ENCODE measurements around the gene EXOC4. TPM values are rescaled to one million over a fixed set of nuclear protein-coding genes. Genes with fewer than 3 reads are reported as not detected.

Gene EXOC4
- total RNA-seq, 4 donors from 2014 or later: 60.0 to 187 (median 80.1) TPM

DNA sequence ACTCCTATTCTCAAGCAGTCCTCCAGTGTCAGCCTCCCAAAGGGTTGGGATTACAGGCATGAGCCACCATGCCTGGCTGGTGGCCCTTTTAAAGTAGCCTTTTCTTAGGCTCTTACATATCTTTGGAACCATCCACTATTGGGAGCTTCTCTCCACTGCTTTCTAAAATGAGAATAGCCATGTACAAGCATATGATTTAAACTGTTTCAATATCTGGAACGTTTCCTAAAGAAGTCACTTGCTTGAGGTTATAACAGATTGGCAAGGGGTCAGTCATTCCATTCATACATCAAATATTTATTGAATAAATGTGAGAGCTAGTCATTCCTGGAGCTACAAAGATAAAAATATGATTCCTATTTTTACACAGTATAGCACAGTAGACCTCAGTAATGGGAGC, 776.9 kb downstream of the EXOC4 start:
- DNase-seq (ENCODE audit: low spot score in 2 of 2): no peak
- no peaks in the 10 kb centered on the region for H3K36me3 ChIP-seq
- H3K27me3 ChIP-seq: no peaks in the 10 kb centered on the region
- WGBS: 63% methylated on average over 1 of the region's 1 CpG
- H3K4me1 ChIP-seq: no peaks in the 10 kb centered on the region
- H3K27ac ChIP-seq: no peak overlapping the region
- TF ChIP-seq POLR2AphosphoS5 (IDR thresholded peaks at IDR 0.05): no peak
- TF ChIP-seq POLR2A (IDR thresholded peaks at IDR 0.05): no peak
- TF ChIP-seq, protein P1, sequence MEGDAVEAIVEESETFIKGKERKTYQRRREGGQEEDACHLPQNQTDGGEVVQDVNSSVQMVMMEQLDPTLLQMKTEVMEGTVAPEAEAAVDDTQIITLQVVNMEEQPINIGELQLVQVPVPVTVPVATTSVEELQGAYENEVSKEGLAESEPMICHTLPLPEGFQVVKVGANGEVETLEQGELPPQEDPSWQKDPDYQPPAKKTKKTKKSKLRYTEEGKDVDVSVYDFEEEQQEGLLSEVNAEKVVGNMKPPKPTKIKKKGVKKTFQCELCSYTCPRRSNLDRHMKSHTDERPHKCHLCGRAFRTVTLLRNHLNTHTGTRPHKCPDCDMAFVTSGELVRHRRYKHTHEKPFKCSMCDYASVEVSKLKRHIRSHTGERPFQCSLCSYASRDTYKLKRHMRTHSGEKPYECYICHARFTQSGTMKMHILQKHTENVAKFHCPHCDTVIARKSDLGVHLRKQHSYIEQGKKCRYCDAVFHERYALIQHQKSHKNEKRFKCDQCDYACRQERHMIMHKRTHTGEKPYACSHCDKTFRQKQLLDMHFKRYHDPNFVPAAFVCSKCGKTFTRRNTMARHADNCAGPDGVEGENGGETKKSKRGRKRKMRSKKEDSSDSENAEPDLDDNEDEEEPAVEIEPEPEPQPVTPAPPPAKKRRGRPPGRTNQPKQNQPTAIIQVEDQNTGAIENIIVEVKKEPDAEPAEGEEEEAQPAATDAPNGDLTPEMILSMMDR (IDR thresholded peaks at IDR 0.05): no peak
- no peak overlapping the region for H3K4me3 ChIP-seq
- no peaks in the 10 kb centered on the region for H3K9me3 ChIP-seq

DNA sequence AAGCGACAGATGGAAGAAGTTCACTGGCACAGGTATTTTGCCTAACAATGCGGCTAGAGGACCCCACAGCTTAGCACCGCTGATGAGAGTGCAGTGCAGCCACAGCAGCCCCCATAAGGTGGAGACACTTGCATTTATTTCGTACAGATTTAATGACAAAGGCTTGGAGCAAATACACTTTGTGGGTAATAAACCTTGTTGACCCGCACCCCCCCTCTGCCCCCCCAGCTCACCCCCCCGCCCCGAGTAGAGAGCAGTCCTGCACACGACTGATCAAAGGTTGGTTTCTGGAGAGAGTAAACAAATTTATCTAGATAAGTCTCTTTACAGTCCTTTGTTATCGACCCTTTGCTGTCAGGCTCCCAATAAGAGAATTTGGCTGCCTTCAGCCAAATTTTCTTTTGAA, 777.6 kb downstream of the EXOC4 start:
- 89% methylated on average over 8 of the region's 9 CpGs for WGBS
- Histone ChIP-seq H3K4me3 (no peak overlapping the region), H3K27ac (no peak overlapping the region), H3K9me3 (no peaks in the 10 kb centered on the region), H3K36me3 (no peaks in the 10 kb centered on the region), H3K27me3 (no peaks in the 10 kb centered on the region), H3K4me1 (no peaks in the 10 kb centered on the region)
- DNase-seq (ENCODE audit: low spot score in 2 of 2): no peak
- TF ChIP-seq POLR2AphosphoS5 (IDR thresholded peaks at IDR 0.05) (no peak), POLR2A (IDR thresholded peaks at IDR 0.05) (no peak), EP300 (IDR thresholded peaks at IDR 0.05) (no peak)
- TF ChIP-seq, protein P1 (IDR thresholded peaks at IDR 0.05): no peak

DNA sequence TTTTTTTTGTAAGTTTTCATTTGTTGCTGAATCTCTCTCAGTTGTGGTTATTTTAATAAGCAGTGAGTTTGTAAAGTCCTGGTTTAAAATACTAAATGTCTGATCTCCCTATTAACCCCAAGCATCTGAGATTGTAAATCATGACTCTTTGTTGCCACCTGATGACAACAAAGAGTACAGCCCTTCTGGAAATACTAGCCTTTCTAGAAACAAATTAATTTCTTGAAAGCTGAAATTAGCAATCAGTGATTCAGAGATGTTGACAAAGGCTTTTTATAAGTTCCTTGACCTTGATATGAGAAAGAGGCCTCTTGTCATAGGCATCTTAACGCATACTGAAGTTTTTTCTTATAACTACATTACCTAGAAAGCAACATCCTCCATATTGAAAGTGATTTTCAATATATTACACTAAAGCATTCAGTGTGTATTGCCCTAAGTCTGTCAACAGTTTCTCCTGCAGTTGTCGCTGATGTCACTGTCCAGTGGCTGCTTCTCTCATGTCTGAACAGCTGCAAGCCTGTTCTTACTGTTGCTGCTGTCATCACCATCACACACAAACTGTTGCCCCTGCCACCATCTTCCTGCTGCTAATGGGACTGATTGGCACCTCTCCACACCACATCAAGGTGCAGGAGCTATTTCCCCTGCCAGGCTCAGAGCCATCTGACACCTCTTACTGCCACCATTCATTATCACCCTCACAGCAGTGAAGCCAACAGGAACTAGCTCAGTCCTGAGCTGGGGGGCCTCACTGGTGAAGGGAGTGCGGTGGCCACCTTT, 779.1 kb downstream of the EXOC4 start:
- Histone ChIP-seq H3K4me1 (no peaks in the 10 kb centered on the region), H3K9me3 (no peaks in the 10 kb centered on the region), H3K27me3 (no peaks in the 10 kb centered on the region), H3K36me3 (no peaks in the 10 kb centered on the region), H3K4me3 (no peak overlapping the region), H3K27ac (no peak overlapping the region)
- TF ChIP-seq, protein P1 (IDR thresholded peaks at IDR 0.05): no peak
- no peak for TF ChIP-seq POLR2A (IDR thresholded peaks at IDR 0.05)
- TF ChIP-seq EP300 (IDR thresholded peaks at IDR 0.05): no peak
- WGBS: 95% methylated on average over 3 of the region's 3 CpGs
- DNase-seq (ENCODE audit: low spot score in 2 of 2): no peak

DNA sequence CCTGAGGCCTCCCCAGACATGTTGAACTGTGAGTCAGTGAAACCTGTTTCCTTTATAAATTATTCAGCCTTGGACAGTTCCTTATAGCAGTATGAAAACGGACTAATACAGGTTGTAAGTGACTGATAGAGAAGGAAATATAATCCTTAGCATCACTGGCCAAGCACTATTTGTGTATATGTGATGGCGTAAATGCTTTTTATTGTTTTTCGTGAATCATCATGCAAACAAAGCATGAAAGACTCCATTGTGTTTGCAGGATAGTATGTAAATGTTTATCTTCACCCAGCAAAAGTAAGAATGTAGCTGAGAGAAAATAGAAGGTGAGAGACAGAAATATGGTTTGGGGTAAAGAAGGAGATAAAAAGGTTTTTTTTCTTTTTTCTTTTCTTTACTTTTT, 781.8 kb downstream of the EXOC4 start:
- Histone ChIP-seq H3K4me3 (no peak overlapping the region), H3K36me3 (no peaks in the 10 kb centered on the region), H3K27ac (no peak overlapping the region), H3K4me1 (no peaks in the 10 kb centered on the region), H3K27me3 (no peaks in the 10 kb centered on the region), H3K9me3 (no peaks in the 10 kb centered on the region)
- no peak for DNase-seq (ENCODE audit: low spot score in 2 of 2)
- TF ChIP-seq POLR2AphosphoS5 (IDR thresholded peaks at IDR 0.05): no peak
- TF ChIP-seq, protein P1 (IDR thresholded peaks at IDR 0.05): no peak
- TF ChIP-seq EP300 (IDR thresholded peaks at IDR 0.05): no peak
- TF ChIP-seq POLR2A (IDR thresholded peaks at IDR 0.05): no peak
- 95% methylated on average over 3 of the region's 3 CpGs for WGBS

DNA sequence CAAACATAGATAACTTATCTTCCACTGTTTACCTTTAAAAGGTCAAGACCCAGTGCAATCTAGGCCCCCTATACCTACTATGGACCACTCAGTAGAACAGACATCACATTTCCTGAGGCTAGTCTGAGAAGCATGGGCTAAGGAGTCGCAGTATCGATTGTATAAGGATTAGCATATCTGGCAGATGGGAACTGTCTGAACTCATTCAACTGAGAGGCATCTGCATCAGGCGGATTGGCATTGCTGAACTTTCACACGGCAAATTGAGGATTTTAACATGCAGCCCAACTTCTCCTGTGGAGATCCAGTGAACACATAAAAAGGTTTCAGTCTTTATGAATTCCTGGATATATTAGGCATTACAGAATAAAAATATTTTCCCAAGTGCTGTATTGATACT, 785.1 kb downstream of the EXOC4 start:
- Histone ChIP-seq H3K4me3 (no peak overlapping the region), H3K4me1 (no peaks in the 10 kb centered on the region), H3K36me3 (no peaks in the 10 kb centered on the region), H3K27me3 (no peaks in the 10 kb centered on the region), H3K9me3 (no peaks in the 10 kb centered on the region), H3K27ac (no peak overlapping the region)
- DNase-seq (ENCODE audit: low spot score in 2 of 2): no peak
- TF ChIP-seq POLR2AphosphoS5 (IDR thresholded peaks at IDR 0.05): no peak
- TF ChIP-seq EP300 (IDR thresholded peaks at IDR 0.05): no peak
- TF ChIP-seq POLR2A (IDR thresholded peaks at IDR 0.05): no peak
- TF ChIP-seq, protein P1 (IDR thresholded peaks at IDR 0.05): no peak
- WGBS: 100% methylated on average over 4 of the region's 4 CpGs
